ENCODE measurements around the gene PCDHA1.

The PCDHA1 gene

DNA sequence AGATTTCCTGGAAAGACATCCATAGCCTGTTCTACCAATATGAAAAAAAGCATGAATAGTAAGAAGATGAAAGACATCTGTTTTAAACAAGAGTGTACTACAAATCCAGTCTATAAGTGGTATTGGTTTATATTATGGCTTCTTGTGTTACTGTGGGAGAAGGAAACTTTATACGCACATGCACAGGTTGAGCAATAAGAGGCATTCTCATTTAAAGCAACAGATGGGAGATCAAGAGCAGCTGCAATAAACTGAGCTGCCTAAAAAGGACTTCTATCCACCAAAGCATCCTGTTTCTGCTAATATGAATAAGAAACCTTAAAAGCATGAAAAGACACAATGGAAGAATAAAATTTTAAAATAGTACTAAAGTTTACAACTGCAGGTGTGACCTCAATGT, 256.6 kb downstream of the PCDHA1 start:
- no peak for DNase-seq (ENCODE audit: low spot score)

GRCh38 chr5:141050622-141051520, 264.9 kb downstream of the PCDHA1 start, which contains the start of gene PCDHB1:
PCDHB1 (plus strand) TSS chr5:141051374; CDS start chr5:141051471, 97 bp downstream.
- no peak for DNase-seq (ENCODE audit: low spot score)

- no peak for DNase-seq (ENCODE audit: low spot score)
These were observed 265.6 kb downstream of the PCDHA1 start for GRCh38 chr5:141051521-141051866.
